Activated naive CD4-positive, alpha-beta T cell treated with anti-CD3 and anti-CD28 coated beads, Interleukin-2, amount 50 U/mL, for 24 hours (primary cell): ENCODE results near the gene NTN4.
"Not testable (repeated sequence)": the region's sequence is repeated elsewhere in the genome, so short reads cannot be mapped to it uniquely, and the experiment has no call there.

Experiments used
- H3K27ac Mint-ChIP-seq: one replicate; pipeline ENCODE4 v1.8.0; 2021; ENCODE audit warnings: mild to moderate bottlenecking, mixed read lengths
- H3K27me3 Mint-ChIP-seq: one replicate; pipeline ENCODE4 v1.8.0; 2021; ENCODE audit warnings: mixed read lengths
- H3K36me3 Mint-ChIP-seq: one replicate; pipeline ENCODE4 v1.8.0; 2021; ENCODE audit warnings: mixed read lengths
- H3K4me1 Mint-ChIP-seq: one replicate; pipeline ENCODE4 v1.8.0; 2021; ENCODE audit warnings: mixed read lengths
- H3K4me3 Mint-ChIP-seq: one replicate; pipeline ENCODE4 v1.8.0; 2021; ENCODE audit warnings: mild to moderate bottlenecking, mixed read lengths
- H3K9me3 Mint-ChIP-seq: one replicate; pipeline ENCODE4 v1.8.0; 2021; ENCODE audit warnings: mixed read lengths

The NTN4 gene

GRCh38 chr12:95790033-95790916 is at the start of gene NTN4:
Gene NTN4, minus strand, starts transcription at chr12:95790764. Its CDS starts 455 bp downstream, at chr12:95790309.
- Mint-ChIP-seq H3K9me3 (no peaks in the 10 kb centered on the region), H3K4me3 (peak within 1 kb of the TSS; percentile 83), H3K4me1 (peaks cover 14% of the 10 kb centered on the region), H3K27ac (peak within 1 kb of the TSS; percentile 14), H3K36me3 (no peaks in the 10 kb centered on the region), H3K27me3 (peaks cover 51% of the 10 kb centered on the region)

- Mint-ChIP-seq H3K4me1 (peaks cover 7% of the 10 kb centered on the region), H3K36me3 (no peaks in the 10 kb centered on the region), H3K4me3 (no peak overlapping the region), H3K27me3 (peaks cover 9% of the 10 kb centered on the region), H3K9me3 (no peaks in the 10 kb centered on the region), H3K27ac (no peak overlapping the region)
These were observed 47.6 kb upstream of the NTN4 start for GRCh38 chr12:95838125-95838524.

GRCh38 chr12:95837240-95838038 is 46.9 kb upstream of the NTN4 start:
- Mint-ChIP-seq H3K9me3 (no peaks in the 10 kb centered on the region), H3K27me3 (peaks cover 9% of the 10 kb centered on the region), H3K36me3 (no peaks in the 10 kb centered on the region), H3K27ac (no peak overlapping the region), H3K4me1 (peaks cover 7% of the 10 kb centered on the region), H3K4me3 (no peak overlapping the region)

GRCh38 chr12:95836630-95837239 is 46.2 kb upstream of the NTN4 start:
- Mint-ChIP-seq H3K36me3 (no peaks in the 10 kb centered on the region), H3K9me3 (no peaks in the 10 kb centered on the region), H3K4me1 (peaks cover 7% of the 10 kb centered on the region), H3K27me3 (peaks cover 10% of the 10 kb centered on the region), H3K27ac (no peak overlapping the region), H3K4me3 (no peak overlapping the region)

GRCh38 chr12:95836185-95836609 is 45.6 kb upstream of the NTN4 start:
- H3K36me3 Mint-ChIP-seq, result no peaks in the 10 kb centered on the region
- peaks cover 11% of the 10 kb centered on the region for H3K27me3 Mint-ChIP-seq
- no peak overlapping the region for H3K4me3 Mint-ChIP-seq
- no peak overlapping the region for H3K27ac Mint-ChIP-seq
- no peaks in the 10 kb centered on the region for H3K9me3 Mint-ChIP-seq
- peaks cover 7% of the 10 kb centered on the region for H3K4me1 Mint-ChIP-seq

- H3K36me3 Mint-ChIP-seq, result no peaks in the 10 kb centered on the region
- no peak overlapping the region for H3K4me3 Mint-ChIP-seq
- H3K9me3 Mint-ChIP-seq, result no peaks in the 10 kb centered on the region
- no peak overlapping the region for H3K27ac Mint-ChIP-seq
- peaks cover 7% of the 10 kb centered on the region for H3K4me1 Mint-ChIP-seq
- H3K27me3 Mint-ChIP-seq, result peaks cover 14% of the 10 kb centered on the region
These were observed 44.0 kb upstream of the NTN4 start for GRCh38 chr12:95834572-95834971.

- Mint-ChIP-seq H3K27me3 (peaks cover 10% of the 10 kb centered on the region), H3K9me3 (no peaks in the 10 kb centered on the region), H3K27ac (no peak overlapping the region), H3K36me3 (no peaks in the 10 kb centered on the region), H3K4me3 (no peak overlapping the region), H3K4me1 (no peaks in the 10 kb centered on the region)
These were observed 39.9 kb upstream of the NTN4 start for GRCh38 chr12:95830335-95831089.

- no peaks in the 10 kb centered on the region for H3K4me1 Mint-ChIP-seq
- H3K9me3 Mint-ChIP-seq, result no peaks in the 10 kb centered on the region
- H3K27me3 Mint-ChIP-seq, result peaks cover 8% of the 10 kb centered on the region
- H3K36me3 Mint-ChIP-seq, result no peaks in the 10 kb centered on the region
- H3K27ac Mint-ChIP-seq, result no peak overlapping the region
- no peak overlapping the region for H3K4me3 Mint-ChIP-seq
These were observed 38.8 kb upstream of the NTN4 start for GRCh38 chr12:95829395-95829794.

GRCh38 chr12:95820096-95820703 is 29.6 kb upstream of the NTN4 start:
- no peaks in the 10 kb centered on the region for H3K4me1 Mint-ChIP-seq
- peaks cover 6% of the 10 kb centered on the region for H3K27me3 Mint-ChIP-seq
- no peak overlapping the region for H3K27ac Mint-ChIP-seq
- H3K4me3 Mint-ChIP-seq, result no peak overlapping the region
- H3K36me3 Mint-ChIP-seq, result no peaks in the 10 kb centered on the region
- H3K9me3 Mint-ChIP-seq, result no peaks in the 10 kb centered on the region

GRCh38 chr12:95815632-95816212 is 25.2 kb upstream of the NTN4 start:
- no peaks in the 10 kb centered on the region for H3K36me3 Mint-ChIP-seq
- H3K4me3 Mint-ChIP-seq, result no peak overlapping the region
- H3K9me3 Mint-ChIP-seq, result no peaks in the 10 kb centered on the region
- H3K27me3 Mint-ChIP-seq, result peaks cover 5% of the 10 kb centered on the region
- H3K4me1 Mint-ChIP-seq, result no peaks in the 10 kb centered on the region
- no peak overlapping the region for H3K27ac Mint-ChIP-seq

- H3K27me3 Mint-ChIP-seq, H3K4me1 Mint-ChIP-seq, H3K4me3 Mint-ChIP-seq, H3K27ac Mint-ChIP-seq, H3K9me3 Mint-ChIP-seq, H3K36me3 Mint-ChIP-seq: not testable (repeated sequence)
These were observed 21.6 kb upstream of the NTN4 start for GRCh38 chr12:95812155-95812554.

GRCh38 chr12:95810411-95810810 is 19.8 kb upstream of the NTN4 start:
- H3K4me3 Mint-ChIP-seq, result no peak overlapping the region
- H3K9me3 Mint-ChIP-seq, result no peaks in the 10 kb centered on the region
- H3K27me3 Mint-ChIP-seq, result peaks cover 8% of the 10 kb centered on the region
- no peaks in the 10 kb centered on the region for H3K36me3 Mint-ChIP-seq
- H3K27ac Mint-ChIP-seq, result no peak overlapping the region
- no peaks in the 10 kb centered on the region for H3K4me1 Mint-ChIP-seq

GRCh38 chr12:95809000-95809680 is 18.6 kb upstream of the NTN4 start:
- H3K27ac Mint-ChIP-seq, result no peak overlapping the region
- no peak overlapping the region for H3K4me3 Mint-ChIP-seq
- H3K9me3 Mint-ChIP-seq, result no peaks in the 10 kb centered on the region
- peaks cover 11% of the 10 kb centered on the region for H3K27me3 Mint-ChIP-seq
- no peaks in the 10 kb centered on the region for H3K4me1 Mint-ChIP-seq
- no peaks in the 10 kb centered on the region for H3K36me3 Mint-ChIP-seq

GRCh38 chr12:95808146-95808545 is 17.6 kb upstream of the NTN4 start:
- Mint-ChIP-seq H3K9me3 (no peaks in the 10 kb centered on the region), H3K36me3 (no peaks in the 10 kb centered on the region), H3K27me3 (peaks cover 11% of the 10 kb centered on the region), H3K27ac (no peak overlapping the region), H3K4me3 (no peak overlapping the region), H3K4me1 (no peaks in the 10 kb centered on the region)
